GM19328 (cell line): ENCODE results near the gene MYO7A.

Source experiments
- ATAC-seq: cut with Tn5 transposase; IDR thresholded peaks from one replicate; pipeline ENCODE4 v1.9.1; 2021; ENCODE audit warnings: mild to moderate bottlenecking, moderate library complexity; ENCODE audit not compliant: unreplicated experiment

The MYO7A gene

GRCh38 chr11:77144196-77144856 lies 16.3 kb downstream of the MYO7A start:
- ATAC-seq: no peak

- ATAC-seq: no peak
Observed at GRCh38 chr11:77144857-77145428, 16.9 kb downstream of the MYO7A start.

GRCh38 chr11:77146261-77147035 lies 18.4 kb downstream of the MYO7A start:
- no peak for ATAC-seq

GRCh38 chr11:77147036-77147315 lies 18.9 kb downstream of the MYO7A start:
- no peak for ATAC-seq

GRCh38 chr11:77147668-77148321 lies 19.7 kb downstream of the MYO7A start:
- no peak for ATAC-seq

- no peak for ATAC-seq
Observed at GRCh38 chr11:77148963-77149715, 21.1 kb downstream of the MYO7A start.

- ATAC-seq: no peak
Observed at GRCh38 chr11:77149716-77150392, 21.8 kb downstream of the MYO7A start.

GRCh38 chr11:77150836-77151235 lies 22.8 kb downstream of the MYO7A start:
- ATAC-seq: no peak

GRCh38 chr11:77151804-77152509 lies 23.9 kb downstream of the MYO7A start:
- ATAC-seq: no peak

- no peak for ATAC-seq
Observed at GRCh38 chr11:77152846-77153245, 24.8 kb downstream of the MYO7A start.

- ATAC-seq: no peak
Observed at GRCh38 chr11:77153276-77154185, 25.5 kb downstream of the MYO7A start.

GRCh38 chr11:77154381-77155081 lies 26.5 kb downstream of the MYO7A start:
- ATAC-seq: no peak

GRCh38 chr11:77155082-77155475 lies 27.0 kb downstream of the MYO7A start:
- no peak for ATAC-seq

GRCh38 chr11:77155556-77156130 lies 27.6 kb downstream of the MYO7A start:
- ATAC-seq: no peak

GRCh38 chr11:77156396-77157195 lies 28.6 kb downstream of the MYO7A start:
- no peak for ATAC-seq

- no peak for ATAC-seq
Observed at GRCh38 chr11:77158041-77158695, 30.1 kb downstream of the MYO7A start.
